HG02852 (cell line): ENCODE measurements around the gene ATP13A1.
"Not testable (repeated sequence)": the region's sequence is repeated elsewhere in the genome, so short reads cannot be mapped to it uniquely, and the experiment has no call there.

Experiments used
- ATAC-seq: cut with Tn5 transposase; IDR thresholded peaks from one replicate; pipeline ENCODE4 v1.9.1; 2021; ENCODE audit warnings: mild to moderate bottlenecking, moderate library complexity; ENCODE audit not compliant: unreplicated experiment

Gene ATP13A1

GRCh38 chr19:19626516-19627472, 36.7 kb downstream of the ATP13A1 start:
- no peak for ATAC-seq

GRCh38 chr19:19624032-19624570, 39.4 kb downstream of the ATP13A1 start:
- no peak for ATAC-seq

GRCh38 chr19:19623383-19623782, 40.1 kb downstream of the ATP13A1 start:
- no peak for ATAC-seq

GRCh38 chr19:19619849-19620210, 43.6 kb downstream of the ATP13A1 start:
- ATAC-seq, result no peak

- no peak for ATAC-seq
Measured at GRCh38 chr19:19619181-19619848, 44.2 kb downstream of the ATP13A1 start.

- peak; percentile 96 for ATAC-seq
Measured at GRCh38 chr19:19618219-19619051, 45.0 kb downstream of the ATP13A1 start, which contains the start of gene PBX4. Gene PBX4, minus strand, starts transcription at chr19:19618687. Its CDS starts 58 bp downstream, at chr19:19618629.

- ATAC-seq, result no peak
Measured at GRCh38 chr19:19615086-19615485, 48.4 kb downstream of the ATP13A1 start.

- ATAC-seq, result no peak
Measured at GRCh38 chr19:19613506-19613905, 50.0 kb downstream of the ATP13A1 start.

- ATAC-seq, result no peak
Measured at GRCh38 chr19:19610376-19611202, 52.9 kb downstream of the ATP13A1 start.

- ATAC-seq, result not testable (repeated sequence)
Measured at GRCh38 chr19:19606686-19607085, 56.8 kb downstream of the ATP13A1 start.

- ATAC-seq, result no peak
Measured at GRCh38 chr19:19606021-19606420, 57.5 kb downstream of the ATP13A1 start.

- ATAC-seq, result no peak
Measured at GRCh38 chr19:19602713-19603324, 60.7 kb downstream of the ATP13A1 start.

GRCh38 chr19:19602136-19602712, 61.3 kb downstream of the ATP13A1 start:
- no peak for ATAC-seq

GRCh38 chr19:19600793-19601330, 62.6 kb downstream of the ATP13A1 start:
- no peak for ATAC-seq

- peak; percentile 23 for ATAC-seq
Measured at GRCh38 chr19:19598728-19599451, 64.6 kb downstream of the ATP13A1 start.

GRCh38 chr19:19597809-19598306, 65.6 kb downstream of the ATP13A1 start:
- peak; percentile 65 for ATAC-seq
